22Rv1 (cell line): ENCODE results near the gene TRPV4.

Experiments
- ZFX ChIP-seq: fragments of 450-650 bp; IDR thresholded peaks from 2 replicates; pipeline ENCODE4 v1.6.1; 2017; ENCODE audit warnings: antibody characterized with exemption, borderline replicate concordance
- TF ChIP-seq, protein P1 (sequence below): fragments of 450-650 bp; IDR thresholded peaks from 2 replicates; pipeline ENCODE4 v1.5.1; 2017; ENCODE audit warnings: mild to moderate bottlenecking

DNA sequence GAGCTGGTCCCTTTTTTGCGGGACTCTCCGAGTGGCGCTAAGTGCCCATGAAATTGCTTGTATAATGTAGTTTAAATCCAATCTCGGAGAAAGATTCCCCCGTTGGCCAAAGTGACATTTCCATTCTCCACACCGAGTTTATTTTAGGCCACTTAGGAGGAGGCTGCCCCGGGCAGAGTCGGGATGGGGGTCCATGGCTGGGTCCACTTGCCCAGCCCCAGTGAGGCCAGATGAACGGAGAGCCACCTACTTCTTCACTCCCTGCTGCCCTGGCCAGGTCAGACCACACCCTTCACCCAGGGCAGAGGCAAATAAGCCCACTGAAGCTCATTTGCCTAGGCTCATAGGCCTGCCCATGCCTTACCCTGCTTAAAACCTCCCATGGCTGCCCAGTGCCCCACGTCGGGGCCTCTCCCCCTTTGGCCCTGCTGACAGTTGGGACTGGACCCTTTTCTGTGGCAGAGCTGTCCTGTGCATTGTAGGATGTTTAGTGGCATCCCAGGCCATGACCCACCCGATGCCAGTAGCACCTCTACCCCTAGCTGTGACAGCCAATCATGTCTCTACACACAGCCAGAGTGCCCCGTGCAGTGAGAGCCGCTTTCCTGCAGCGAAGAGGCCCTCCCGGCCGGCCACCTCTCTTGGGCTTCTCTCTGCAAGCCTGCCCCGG is 68.3 kb downstream of the TRPV4 start:
- TF ChIP-seq, protein P1, sequence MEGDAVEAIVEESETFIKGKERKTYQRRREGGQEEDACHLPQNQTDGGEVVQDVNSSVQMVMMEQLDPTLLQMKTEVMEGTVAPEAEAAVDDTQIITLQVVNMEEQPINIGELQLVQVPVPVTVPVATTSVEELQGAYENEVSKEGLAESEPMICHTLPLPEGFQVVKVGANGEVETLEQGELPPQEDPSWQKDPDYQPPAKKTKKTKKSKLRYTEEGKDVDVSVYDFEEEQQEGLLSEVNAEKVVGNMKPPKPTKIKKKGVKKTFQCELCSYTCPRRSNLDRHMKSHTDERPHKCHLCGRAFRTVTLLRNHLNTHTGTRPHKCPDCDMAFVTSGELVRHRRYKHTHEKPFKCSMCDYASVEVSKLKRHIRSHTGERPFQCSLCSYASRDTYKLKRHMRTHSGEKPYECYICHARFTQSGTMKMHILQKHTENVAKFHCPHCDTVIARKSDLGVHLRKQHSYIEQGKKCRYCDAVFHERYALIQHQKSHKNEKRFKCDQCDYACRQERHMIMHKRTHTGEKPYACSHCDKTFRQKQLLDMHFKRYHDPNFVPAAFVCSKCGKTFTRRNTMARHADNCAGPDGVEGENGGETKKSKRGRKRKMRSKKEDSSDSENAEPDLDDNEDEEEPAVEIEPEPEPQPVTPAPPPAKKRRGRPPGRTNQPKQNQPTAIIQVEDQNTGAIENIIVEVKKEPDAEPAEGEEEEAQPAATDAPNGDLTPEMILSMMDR: no peak
- no peak for TF ChIP-seq ZFX
